NB4 (cell line): ENCODE measurements around the gene C11orf21.
A peak's percentile ranks its signal among the peaks of the same experiment; 100 is the strongest.

Experiments used
- DNase-seq: peaks from one replicate; pipeline ENCODE4 v3.0.0; 2010; ENCODE audit warnings: low read depth
- H3K4me3 ChIP-seq: one replicate; pipeline ENCODE4 v1.5.1; 2011; ENCODE audit warnings: mild to moderate bottlenecking, low read depth, low read length, moderate library complexity
- CTCF ChIP-seq: IDR thresholded peaks from one replicate; pipeline ENCODE4 v1.5.1; 2012; ENCODE audit warnings: low read depth, low read length
- MAX ChIP-seq: IDR thresholded peaks from 2 replicates; pipeline ENCODE4 v1.6.1; 2011; ENCODE audit warnings: low read depth, low read length
- MYC ChIP-seq: IDR thresholded peaks from 2 replicates; pipeline ENCODE4 v1.6.1; 2011; ENCODE audit warnings: low read depth, low read length
- POLR2A ChIP-seq: IDR thresholded peaks from 2 replicates; pipeline ENCODE4 v1.6.1; 2011; ENCODE audit warnings: mild to moderate bottlenecking; ENCODE audit not compliant: insufficient read length; ENCODE audit errors: extremely low read depth

Gene C11orf21

GRCh38 chr11:2319791-2320472 lies 18.2 kb upstream of the C11orf21 start:
- TF ChIP-seq MAX = no peak
- TF ChIP-seq MYC = no peak
- TF ChIP-seq POLR2A = no peak
- no peak for TF ChIP-seq CTCF

GRCh38 chr11:2318707-2319106 lies 17.0 kb upstream of the C11orf21 start:
- no peak for TF ChIP-seq POLR2A
- no peak for TF ChIP-seq MAX
- TF ChIP-seq CTCF = no peak
- TF ChIP-seq MYC = no peak
- no peak overlapping the region for H3K4me3 ChIP-seq
- DNase-seq = no peak

More at GRCh38 chr11:2319791-2320472, 18.2 kb upstream of the C11orf21 start:
- DNase-seq = peak; percentile 8
- H3K4me3 ChIP-seq = no peak overlapping the region

GRCh38 chr11:2318123-2318522 lies 16.4 kb upstream of the C11orf21 start:
- H3K4me3 ChIP-seq = no peak overlapping the region
- TF ChIP-seq CTCF (no peak), POLR2A (no peak)
- DNase-seq = no peak

- DNase-seq = peak; percentile 25
- TF ChIP-seq MYC = no peak
- no peak for TF ChIP-seq CTCF
- TF ChIP-seq MAX = no peak
- TF ChIP-seq POLR2A = no peak
- no peak overlapping the region for H3K4me3 ChIP-seq
Observed at GRCh38 chr11:2317354-2318050, 15.8 kb upstream of the C11orf21 start.

GRCh38 chr11:2316963-2317244 lies 15.2 kb upstream of the C11orf21 start:
- TF ChIP-seq MYC (no peak), MAX (no peak), POLR2A (no peak), CTCF (no peak)
- no peak for DNase-seq
- H3K4me3 ChIP-seq = no peak overlapping the region
